Measurements from ENCODE around the gene PPFIBP2. TPM values are rescaled to one million over a fixed set of nuclear protein-coding genes. Genes with fewer than 3 reads are reported as not detected.

Gene PPFIBP2
- total and polyA plus RNA-seq, 10 of the 15 experiments (the other 5 are each of a cell fraction or from before 2014, with no cell fraction given), result 17.3 to 56.3 (median 39.2) TPM

DNA sequence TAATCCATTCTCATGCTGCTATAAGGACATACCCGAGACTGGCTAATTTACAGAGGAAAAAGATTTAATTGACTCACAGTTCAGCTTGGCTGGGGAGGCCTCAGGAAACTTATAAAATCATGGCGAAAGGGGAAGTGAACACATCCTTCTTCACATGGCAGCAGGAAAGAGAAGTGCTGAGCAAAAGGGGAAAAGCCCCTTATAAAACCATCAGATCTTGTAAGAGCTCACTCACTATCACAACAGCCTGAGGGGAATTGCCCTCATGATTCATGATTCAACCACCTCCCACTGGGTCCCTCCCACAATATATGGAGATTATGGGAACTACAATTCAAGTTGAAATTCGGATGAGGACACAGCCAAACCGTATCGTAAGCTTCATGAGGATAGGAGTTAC, 163.3 kb downstream of the PPFIBP2 start:
- ChIA-PET POLR2A (interaction anchor here (0.9 to 2.1 kb wide), 2 partner anchors 8 to 636 kb away, joined by 3 to 6 read pairs; no protein-coding TSS in a partner anchor), CTCF (interaction anchor here (0.7 to 1.8 kb wide), 3 partner anchors 13 to 164 kb away, joined by 3 to 4 read pairs (median 3); partner anchors contain the start of gene PPFIBP2), RAD21 (ENCODE audit: unreplicated experiment) (no interaction called here), SMC1A (ENCODE audit: uncharacterized antibody, unreplicated experiment) (interaction anchor here (0.6 to 2.5 kb wide), 4 partner anchors 10 to 579 kb away, joined by 3 to 9 read pairs (median 3); no protein-coding TSS in a partner anchor)
- H3K9ac ChIP-seq (ENCODE audit: control insufficient read depth, insufficient read depth, low read length), result no peak overlapping the region
- no peak overlapping the region for H2AFZ ChIP-seq (ENCODE audit: control insufficient read depth, low read depth, low read length)
- no peak overlapping the region for H3K4me2 ChIP-seq (ENCODE audit: control insufficient read depth, insufficient read depth)
- TF ChIP-seq SPI1 (IDR thresholded peaks at IDR 0.05; ENCODE audit: borderline replicate concordance, insufficient read depth, low read depth, low read length) (peak; percentile 44; the same call in 1 of the 2 replicates), ZZZ3 (IDR thresholded peaks at IDR 0.05; ENCODE audit: control insufficient read depth, insufficient read length, low read depth) (no peak)
- no peak for FAIRE-seq
- ATAC-seq, result no peak
- no peaks in the 10 kb centered on the region for H3K36me3 ChIP-seq (ENCODE audit: control insufficient read depth in 2 of 2, insufficient read depth in 2 of 2, low read length in 1 of 2)
- no peaks in the 10 kb centered on the region for H4K20me1 ChIP-seq (ENCODE audit: control insufficient read depth, insufficient read depth)
- intact Hi-C loops (cut with micrococcal nuclease; ENCODE audit: unreplicated experiment) (no loop called here), in situ Hi-C loops (cut with MboI) (no loop called here)
- WGBS (ENCODE audit: insufficient coverage, insufficient replicate concordance, low lambda C conversion rate, missing lambda C conversion rate), result 83% methylated on average over 5 of the region's 5 CpGs
- no peak for DNase-seq (ENCODE audit: low read depth, low spot score)
- no peaks in the 10 kb centered on the region for H3K27me3 ChIP-seq (replicated peaks in 1 of 2; ENCODE audit: control insufficient read depth in 2 of 2, insufficient read depth in 2 of 2, low read length in 1 of 2)
- H3K79me2 ChIP-seq (ENCODE audit: control insufficient read depth, insufficient read depth, low read length), result peaks cover 2% of the 10 kb centered on the region
- H3K27ac ChIP-seq (ENCODE audit: control insufficient read depth, insufficient read depth), result no peak overlapping the region
- peaks cover 10% of the 10 kb centered on the region for H3K9me3 ChIP-seq (replicated peaks; ENCODE audit: control insufficient read depth, insufficient read depth, low read length)
- no peak overlapping the region for H3K4me3 ChIP-seq
- no TSS peak for BruUV-seq (replicated peaks)
- peaks cover 15% of the 10 kb centered on the region for H3K4me1 ChIP-seq (ENCODE audit: control insufficient read depth, insufficient read depth, low read length)

- no peak overlapping the region for H3K4me3 ChIP-seq
- in situ Hi-C loops (cut with MboI), result no loop called here
- CTCF ChIA-PET, result interaction anchor here (0.8 to 1.8 kb wide), 2 partner anchors 12 to 164 kb away, joined by 3 to 4 read pairs; partner anchors contain the start of gene PPFIBP2
- H3K9ac ChIP-seq (ENCODE audit: control insufficient read depth, insufficient read depth, low read length), result no peak overlapping the region
- POLR2A ChIA-PET, result no interaction called here
- no peak overlapping the region for H2AFZ ChIP-seq (ENCODE audit: control insufficient read depth, low read depth, low read length)
- no peak for ATAC-seq
- WGBS (ENCODE audit: insufficient coverage, insufficient replicate concordance, low lambda C conversion rate, missing lambda C conversion rate), result 23% methylated on average over 4 of the region's 4 CpGs
- no peaks in the 10 kb centered on the region for H4K20me1 ChIP-seq (ENCODE audit: control insufficient read depth, insufficient read depth)
- no peak for FAIRE-seq
- H3K27me3 ChIP-seq (replicated peaks in 1 of 2; ENCODE audit: control insufficient read depth in 2 of 2, insufficient read depth in 2 of 2, low read length in 1 of 2), result no peaks in the 10 kb centered on the region; a peak in 1 of 4 replicates
- peaks cover 8% of the 10 kb centered on the region for H3K4me1 ChIP-seq (ENCODE audit: control insufficient read depth, insufficient read depth, low read length)
- DNase-seq (ENCODE audit: low read depth, low spot score), result no peak
- SMC1A ChIA-PET (ENCODE audit: uncharacterized antibody, unreplicated experiment), result interaction anchor here (0.6 to 2.5 kb wide), 4 partner anchors 9 to 939 kb away, joined by 3 to 9 read pairs (median 3); no protein-coding TSS in a partner anchor
- intact Hi-C loops (cut with micrococcal nuclease; ENCODE audit: unreplicated experiment), result no loop called here
- H3K9me3 ChIP-seq (replicated peaks; ENCODE audit: control insufficient read depth, insufficient read depth, low read length), result peaks cover 10% of the 10 kb centered on the region
- no peak overlapping the region for H3K27ac ChIP-seq (ENCODE audit: control insufficient read depth, insufficient read depth)
- H3K4me2 ChIP-seq (ENCODE audit: control insufficient read depth, insufficient read depth), result no peak overlapping the region
- BruUV-seq (replicated peaks), result no TSS peak
- RAD21 ChIA-PET (ENCODE audit: unreplicated experiment), result no interaction called here
- no peaks in the 10 kb centered on the region for H3K36me3 ChIP-seq (ENCODE audit: control insufficient read depth in 2 of 2, insufficient read depth in 2 of 2, low read length in 1 of 2)
- H3K79me2 ChIP-seq (ENCODE audit: control insufficient read depth, insufficient read depth, low read length), result peaks cover 2% of the 10 kb centered on the region; the same call in 1 of the 2 replicates
- TF ChIP-seq CREM (IDR thresholded peaks at IDR 0.05; ENCODE audit: low read depth) (no peak), TCF7 (IDR thresholded peaks at IDR 0.05; ENCODE audit: borderline replicate concordance) (no peak), BACH1 (IDR thresholded peaks at IDR 0.05; ENCODE audit: borderline replicate concordance) (no peak), SUZ12 (IDR thresholded peaks at IDR 0.05; ENCODE audit: unreplicated experiment) (no peak), NFYA (IDR thresholded peaks at IDR 0.05; ENCODE audit: borderline replicate concordance, low read depth, low read length) (no peak), ZNF622 (IDR thresholded peaks at IDR 0.05) (no peak), SREBF2 (IDR thresholded peaks at IDR 0.05; ENCODE audit: low read length) (no peak), JUND (IDR thresholded peaks at IDR 0.05; ENCODE audit: low read depth, low read length) (no peak), CBX5 (IDR thresholded peaks at IDR 0.05; ENCODE audit: low read depth) (no peak), LARP7 (IDR thresholded peaks at IDR 0.05) (no peak), ZNF217 (IDR thresholded peaks at IDR 0.05) (no peak), SMARCA5 (IDR thresholded peaks at IDR 0.05) (no peak), PAX5 (IDR thresholded peaks at IDR 0.05; ENCODE audit: borderline replicate concordance, low read depth, low read length) (no peak), USF1 (IDR thresholded peaks at IDR 0.05; ENCODE audit: borderline replicate concordance, extremely low read length, insufficient read depth, low read depth, low read length) (no peak), NR2C1 (IDR thresholded peaks at IDR 0.05) (no peak), RAD21 (IDR thresholded peaks at IDR 0.05; ENCODE audit: insufficient read depth, low read depth, low read length) (no peak)
These were observed 164.0 kb downstream of the PPFIBP2 start for GRCh38 chr11:7677796-7678201.

All from GM12878 (cell line).